Loucy (cell line): Measurements from ENCODE around the gene SLC26A2.

Experiments used
- H2AFZ ChIP-seq: fragments of 200-600 bp; sonication (generic); 2 replicates; pipeline ENCODE4 v1.6.0; 2016; ENCODE audit warnings: antibody characterized with exemption, mild to moderate bottlenecking, low read length, moderate library complexity
- H3F3A ChIP-seq: fragments of 200-600 bp; 2 replicates; pipeline ENCODE4 v1.6.0; 2016; ENCODE audit warnings: antibody characterized with exemption, low read depth, mild to moderate bottlenecking
- H3K27me3 ChIP-seq: fragments of 200-600 bp; sonication (generic); 2 replicates; pipeline ENCODE4 v1.6.1; 2014; ENCODE audit warnings: low read length, mild to moderate bottlenecking; ENCODE audit not compliant: insufficient read depth, poor library complexity, severe bottlenecking
- H3K36me3 ChIP-seq: fragments of 200-600 bp; sonication (generic); 2 replicates; pipeline ENCODE4 v1.6.1; 2016; ENCODE audit warnings: low read length; ENCODE audit not compliant: insufficient read depth
- H3K4me1 ChIP-seq: fragments of 200-600 bp; sonication (generic); 2 replicates; pipeline ENCODE4 v1.5.1; 2014; ENCODE audit warnings: low read length, mild to moderate bottlenecking; ENCODE audit not compliant: insufficient read depth, poor library complexity, severe bottlenecking
- H3K4me2 ChIP-seq: fragments of 200-600 bp; sonication (generic); 2 replicates; pipeline ENCODE4 v1.6.0; 2014; ENCODE audit warnings: antibody characterized with exemption, low read length, low read depth, mild to moderate bottlenecking; ENCODE audit not compliant: poor library complexity, severe bottlenecking
- H3K4me3 ChIP-seq: fragments of 200-600 bp; sonication (generic); 2 replicates; pipeline ENCODE4 v1.5.1; 2014; ENCODE audit warnings: low read length, mild to moderate bottlenecking, mixed read lengths; ENCODE audit not compliant: poor library complexity, severe bottlenecking
- H3K79me2 ChIP-seq: fragments of 200-600 bp; sonication (generic); 2 replicates; pipeline ENCODE4 v1.6.1; 2014; ENCODE audit warnings: low read length; ENCODE audit not compliant: insufficient read depth
- H3K9ac ChIP-seq: fragments of 200-600 bp; sonication (generic); 2 replicates; pipeline ENCODE4 v1.6.0; 2014; ENCODE audit warnings: mild to moderate bottlenecking, low read depth, low read length, moderate library complexity; ENCODE audit not compliant: poor library complexity, severe bottlenecking
- H3K9me2 ChIP-seq: fragments of 200-600 bp; sonication (generic); replicated peaks from 2 replicates; pipeline ENCODE4 v1.6.1; 2016; ENCODE audit warnings: low read depth, low read length, mixed read lengths
- H3K9me3 ChIP-seq: fragments of 200-600 bp; sonication (generic); 2 replicates; pipeline ENCODE4 v1.6.1; 2014; ENCODE audit warnings: mild to moderate bottlenecking, antibody characterized with exemption, low read length, low read depth; ENCODE audit not compliant: insufficient read depth
- H4K20me1 ChIP-seq: fragments of 200-600 bp; sonication (generic); 2 replicates; pipeline ENCODE4 v1.6.0; 2014; ENCODE audit warnings: antibody characterized with exemption, low read length, mild to moderate bottlenecking; ENCODE audit not compliant: insufficient read depth, poor library complexity, severe bottlenecking
- CTCF ChIP-seq: fragments of 200-600 bp; sonication (generic); conservative IDR thresholded peaks from 2 replicates; pipeline ENCODE4 v1.5.1; 2014; ENCODE audit warnings: mild to moderate bottlenecking, antibody characterized with exemption, low read length
- EZH2phosphoT487 ChIP-seq: fragments of 200-600 bp; IDR thresholded peaks from 2 replicates; pipeline ENCODE4 v1.6.1; 2018; ENCODE audit warnings: antibody characterized with exemption, mild to moderate bottlenecking, moderate library complexity, borderline replicate concordance

SLC26A2 gene

GRCh38 chr5:150033334-150033733 is 72.8 kb downstream of the SLC26A2 start:
- Histone ChIP-seq H3K4me2 (no peak overlapping the region), H3K4me1 (no peaks in the 10 kb centered on the region), H3K27me3 (no peaks in the 10 kb centered on the region), H3K36me3 (peaks cover 96% of the 10 kb centered on the region; the same call in 1 of the 2 replicates), H3K9ac (no peak overlapping the region), H2AFZ (no peak overlapping the region), H3K9me3 (no peaks in the 10 kb centered on the region), H3F3A (no peaks in the 10 kb centered on the region), H3K9me2 (no peaks in the 10 kb centered on the region), H3K79me2 (no peaks in the 10 kb centered on the region), H4K20me1 (no peaks in the 10 kb centered on the region), H3K4me3 (no peak overlapping the region)
- TF ChIP-seq EZH2phosphoT487 (no peak), CTCF (no peak)

GRCh38 chr5:150034662-150035061 is 74.1 kb downstream of the SLC26A2 start:
- Histone ChIP-seq H3F3A (no peaks in the 10 kb centered on the region), H3K4me3 (no peak overlapping the region), H3K9me2 (no peaks in the 10 kb centered on the region), H3K4me2 (no peak overlapping the region), H3K79me2 (no peaks in the 10 kb centered on the region), H2AFZ (no peak overlapping the region), H3K9me3 (no peaks in the 10 kb centered on the region), H3K27me3 (no peaks in the 10 kb centered on the region), H4K20me1 (no peaks in the 10 kb centered on the region), H3K36me3 (peaks cover 97% of the 10 kb centered on the region; the same call in 1 of the 2 replicates), H3K4me1 (no peaks in the 10 kb centered on the region), H3K9ac (no peak overlapping the region)
- TF ChIP-seq EZH2phosphoT487 = no peak
- no peak for TF ChIP-seq CTCF

GRCh38 chr5:150035139-150035895 is 74.8 kb downstream of the SLC26A2 start:
- TF ChIP-seq EZH2phosphoT487 (no peak), CTCF (no peak)
- Histone ChIP-seq H3K9me3 (no peaks in the 10 kb centered on the region), H3K9ac (no peak overlapping the region), H3F3A (no peaks in the 10 kb centered on the region), H3K79me2 (no peaks in the 10 kb centered on the region), H3K36me3 (peaks cover 96% of the 10 kb centered on the region; the same call in 1 of the 2 replicates), H2AFZ (no peak overlapping the region), H3K4me2 (no peak overlapping the region), H3K27me3 (no peaks in the 10 kb centered on the region), H3K9me2 (no peaks in the 10 kb centered on the region), H4K20me1 (no peaks in the 10 kb centered on the region), H3K4me1 (no peaks in the 10 kb centered on the region), H3K4me3 (no peak overlapping the region)
